SH-SY5Y (cell line): Measurements from ENCODE around the gene ABHD17C.

Experiments
- GATA2 ChIP-seq: IDR thresholded peaks from 2 replicates; pipeline ENCODE4 v1.6.1; 2011; ENCODE audit warnings: mild to moderate bottlenecking, low read depth, low read length
- GATA3 ChIP-seq: IDR thresholded peaks from 2 replicates; pipeline ENCODE4 v1.6.1; 2011; ENCODE audit warnings: low read depth, mild to moderate bottlenecking, low read length, moderate library complexity

DNA sequence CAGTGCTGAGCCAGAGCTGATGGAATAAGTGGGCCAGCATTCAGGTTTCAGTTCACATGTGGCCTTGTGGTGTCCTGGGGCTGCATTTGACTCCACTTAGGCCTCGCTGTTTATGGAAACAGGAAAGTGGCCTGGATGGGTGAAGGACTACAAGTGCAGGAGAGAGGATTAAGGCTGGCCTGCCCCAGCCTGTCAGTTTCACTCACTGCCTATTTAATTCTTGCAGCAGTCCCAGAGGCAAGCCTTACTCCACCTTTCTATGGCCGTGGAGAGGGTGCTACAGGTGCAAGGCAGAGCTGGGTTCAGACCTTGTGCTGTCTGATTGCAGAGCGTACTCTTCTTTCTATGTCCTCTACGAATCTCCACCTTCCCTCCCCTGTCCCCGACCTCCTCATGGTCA is 37.7 kb downstream of the ABHD17C start:
- no peak for TF ChIP-seq GATA2
- no peak for TF ChIP-seq GATA3
